ENCODE data around the gene ANKRD13A. TPM values are rescaled to one million over a fixed set of nuclear protein-coding genes. Genes with fewer than 3 reads are reported as not detected.

ANKRD13A gene
- total and polyA plus RNA-seq, 2 of the 13 experiments (the other 11 are each of a cell fraction or from before 2014, with no cell fraction given) = 34.1 to 41.6 TPM

- TF ChIP-seq STAT6 (CRISPR knock-in tag; IDR thresholded peaks at IDR 0.05; ENCODE audit: borderline replicate concordance) (0 out of 2 replicates have a peak, but pooled peaks have one; percentile 40), ZNF337 (CRISPR knock-in tag; IDR thresholded peaks at IDR 0.05; ENCODE audit: borderline replicate concordance, low read depth) (no peak), ZNF513 (CRISPR knock-in tag; conservative IDR thresholded peaks at IDR 0.05) (no peak), MAFK (conservative IDR thresholded peaks at IDR 0.05 in 1 of 2, IDR thresholded peaks at IDR 0.05 in 1 of 2; ENCODE audit: low read length in 2 of 2) (no peak), LCORL (IDR thresholded peaks at IDR 0.05) (no peak), LCORL (CRISPR knock-in tag; IDR thresholded peaks at IDR 0.05) (peak; percentile 50; the same call in 1 of the 2 replicates), GATA4 (IDR thresholded peaks at IDR 0.05; ENCODE audit: borderline replicate concordance, low read depth) (no peak), ZNF441 (CRISPR knock-in tag; IDR thresholded peaks at IDR 0.05; ENCODE audit: borderline replicate concordance) (no peak), ZNF572 (CRISPR knock-in tag; IDR thresholded peaks at IDR 0.05) (no peak), NR2C2 (CRISPR knock-in tag; IDR thresholded peaks at IDR 0.05; ENCODE audit: borderline replicate concordance) (0 out of 2 replicates have a peak, but pooled peaks have one; percentile 36), FOXK1 (CRISPR knock-in tag; IDR thresholded peaks at IDR 0.05; ENCODE audit: borderline replicate concordance, low read depth) (no peak), E2F1 (CRISPR knock-in tag; IDR thresholded peaks at IDR 0.05) (no peak), PHF20 (CRISPR knock-in tag; IDR thresholded peaks at IDR 0.05) (no peak), DPF2 (CRISPR knock-in tag; IDR thresholded peaks at IDR 0.05; ENCODE audit: borderline replicate concordance, low read depth) (peak; percentile 62; the same call in 1 of the 2 replicates), TEAD3 (CRISPR knock-in tag; optimal IDR thresholded peaks at IDR 0.05; ENCODE audit: borderline replicate concordance) (peak; percentile 96), ZNF430 (CRISPR knock-in tag; IDR thresholded peaks at IDR 0.05) (no peak), SALL1 (CRISPR knock-in tag; IDR thresholded peaks at IDR 0.05) (peak; percentile 61), JUND (CRISPR knock-in tag; IDR thresholded peaks at IDR 0.05) (no peak), ZFAT (CRISPR knock-in tag; conservative IDR thresholded peaks at IDR 0.05) (no peak), HOXA3 (CRISPR knock-in tag; IDR thresholded peaks at IDR 0.05) (peak; percentile 57; the same call in 1 of the 2 replicates), ZNF530 (CRISPR knock-in tag; IDR thresholded peaks at IDR 0.05; ENCODE audit: low read depth) (no peak), ZNF761 (CRISPR knock-in tag; conservative IDR thresholded peaks at IDR 0.05) (0 out of 2 replicates have a peak, but pooled peaks have one; percentile 30), ZSCAN20 (CRISPR knock-in tag; IDR thresholded peaks at IDR 0.05; ENCODE audit: borderline replicate concordance) (no peak), POLR2AphosphoS5 (IDR thresholded peaks at IDR 0.05; ENCODE audit: low read depth, low read length) (no peak), ZKSCAN1 (IDR thresholded peaks at IDR 0.05; ENCODE audit: low read length) (no peak)
Observed at GRCh38 chr12:110010853-110011723, 11.9 kb downstream of the ANKRD13A start (continued).

Data from HepG2 (cell line).